Heart left ventricle (tissue), 13 donors: Measurements from ENCODE around the gene ARL10.

Experiments
- POLR2A ChIP-seq, 2 donors: fragments of 450-650 bp; IDR thresholded peaks; one replicate each; pipeline ENCODE4 v1.6.1; 2017; ENCODE audit warnings: antibody characterized with exemption in 2 of 2, mild to moderate bottlenecking in 2 of 2, moderate library complexity in 2 of 2
- TF ChIP-seq, protein P1 (sequence below), 12 donors: fragments of 200-600 bp; sonication (generic) in 4 of 12; IDR thresholded peaks; one replicate each; pipeline versions ENCODE4 v1.5.0 to v1.8.0; 2018 to 2022; ENCODE audit warnings: antibody characterized with exemption in 12 of 12, mild to moderate bottlenecking in 5 of 12
- donor health status: ischemic (EF 13 %, LVEDD 7.1; RV severe dilation, severe dysfunction).
- donor health status: DM: no; HTN: yes; CAD: no.
- donor health status: DM: no; HTN: no; CAD: no.
- donor health status: ischemic (EF 25% LVEDD 6.9; RV normal size, moderate dysfunction).
- donor health status: ischemic (EF 25% LVEDD 5.7; RV mildly dilated, moderate dysfunction).
- donor health status: ischemic (EF 35%, LVEDD 5.7; RV mildly dilated, moderate dysfunction).
- donor health status: nonischemic (EF 11% LVEDD 7.7; RV severe dilation, severe dysfunction).
- donor health status: DM: yes; HTN: yes; CAD: no.
- donor health status: PGD.
- donor health status: ischemic (EF 29% LVEDD 5.4; RV normal size, mild dysfunction).
- donor health status: nonischemic (EF 23%, LVEDD 6.1; RV moderate dilation, normal function).

DNA sequence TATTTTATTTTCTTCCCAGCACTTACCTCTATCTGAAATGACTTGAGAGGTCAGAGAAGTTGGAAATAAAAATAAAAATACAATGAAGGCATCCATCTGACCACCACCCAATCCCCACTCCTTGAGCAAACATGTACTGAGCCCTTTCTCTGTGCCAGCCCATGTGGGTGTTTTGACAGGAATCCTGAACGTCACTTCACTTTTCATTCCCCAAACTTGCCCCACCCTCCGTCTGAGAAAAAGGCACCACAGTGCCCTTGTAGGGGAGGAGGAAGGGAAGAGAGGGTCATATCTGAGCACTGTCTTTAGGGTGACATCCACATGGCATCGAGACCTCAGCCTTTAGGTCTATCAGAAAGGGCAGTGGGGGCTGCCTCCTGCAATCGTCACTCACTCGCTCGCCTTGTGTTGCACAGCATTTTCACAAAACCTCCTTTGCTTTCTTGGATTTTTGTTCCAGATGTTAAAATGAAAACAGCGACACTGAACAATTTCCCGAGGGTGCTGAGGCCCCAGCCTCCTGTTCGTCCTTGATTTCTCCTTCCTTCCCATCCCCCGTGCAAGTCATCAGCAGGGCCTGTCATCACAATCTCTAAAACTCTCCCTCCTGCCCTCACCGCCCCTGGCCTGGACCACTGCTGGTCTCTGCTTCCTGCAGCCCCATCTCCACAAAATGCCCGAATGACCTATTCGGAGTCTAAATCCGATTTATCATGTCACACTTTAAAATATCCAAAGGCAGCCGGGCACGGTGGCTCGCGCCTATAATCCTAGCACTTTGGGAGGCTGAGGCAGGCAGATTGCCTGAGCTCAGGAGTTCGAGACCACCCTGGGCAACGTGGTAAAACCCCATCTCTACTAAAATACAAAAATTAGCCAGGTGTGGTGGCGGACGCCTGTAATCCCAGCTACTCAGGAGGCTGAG is 36.3 kb downstream of the ARL10 start:
- TF ChIP-seq, protein P1, sequence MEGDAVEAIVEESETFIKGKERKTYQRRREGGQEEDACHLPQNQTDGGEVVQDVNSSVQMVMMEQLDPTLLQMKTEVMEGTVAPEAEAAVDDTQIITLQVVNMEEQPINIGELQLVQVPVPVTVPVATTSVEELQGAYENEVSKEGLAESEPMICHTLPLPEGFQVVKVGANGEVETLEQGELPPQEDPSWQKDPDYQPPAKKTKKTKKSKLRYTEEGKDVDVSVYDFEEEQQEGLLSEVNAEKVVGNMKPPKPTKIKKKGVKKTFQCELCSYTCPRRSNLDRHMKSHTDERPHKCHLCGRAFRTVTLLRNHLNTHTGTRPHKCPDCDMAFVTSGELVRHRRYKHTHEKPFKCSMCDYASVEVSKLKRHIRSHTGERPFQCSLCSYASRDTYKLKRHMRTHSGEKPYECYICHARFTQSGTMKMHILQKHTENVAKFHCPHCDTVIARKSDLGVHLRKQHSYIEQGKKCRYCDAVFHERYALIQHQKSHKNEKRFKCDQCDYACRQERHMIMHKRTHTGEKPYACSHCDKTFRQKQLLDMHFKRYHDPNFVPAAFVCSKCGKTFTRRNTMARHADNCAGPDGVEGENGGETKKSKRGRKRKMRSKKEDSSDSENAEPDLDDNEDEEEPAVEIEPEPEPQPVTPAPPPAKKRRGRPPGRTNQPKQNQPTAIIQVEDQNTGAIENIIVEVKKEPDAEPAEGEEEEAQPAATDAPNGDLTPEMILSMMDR (IDR thresholded peaks at IDR 0.05) = no peak
- TF ChIP-seq POLR2A (IDR thresholded peaks at IDR 0.05) = no peak
